GM12878 (cell line): ENCODE data around the gene KRT25.

Experiments
- CHD4 ChIP-seq: fragments of 200-600 bp; sonication (generic); IDR thresholded peaks from 2 replicates; pipeline ENCODE4 v1.6.1; 2016; ENCODE audit warnings: mild to moderate bottlenecking
- CREB1 ChIP-seq: IDR thresholded peaks from 2 replicates; pipeline ENCODE4 v1.6.1; 2012; ENCODE audit warnings: low read depth, mild to moderate bottlenecking, inconsistent platforms
- DPF2 ChIP-seq: fragments of 450-650 bp; IDR thresholded peaks from 2 replicates; pipeline ENCODE4 v1.6.1; 2017; ENCODE audit warnings: mild to moderate bottlenecking
- E4F1 ChIP-seq: fragments of 450-650 bp; IDR thresholded peaks from 2 replicates; pipeline ENCODE4 v1.6.1; 2018; ENCODE audit warnings: borderline replicate concordance, mild to moderate bottlenecking; ENCODE audit not compliant: partially characterized antibody
- EP300 ChIP-seq, 2 experiments: fragments of 150-350 bp in 1 of 2; IDR thresholded peaks; 2 replicates each; pipeline ENCODE4 v1.6.1; 2011 to 2012; ENCODE audit warnings: low read depth in 2 of 2, low read length in 2 of 2, borderline replicate concordance in 1 of 2, improper control_type of control experiment in 1 of 2, inconsistent platforms in 1 of 2; ENCODE audit not compliant: control insufficient read depth in 1 of 2
- ESRRA ChIP-seq: IDR thresholded peaks from 2 replicates; pipeline ENCODE4 v1.6.1; 2012; ENCODE audit warnings: mild to moderate bottlenecking, low read length, improper control_type of control experiment
- EZH2 ChIP-seq: IDR thresholded peaks from 2 replicates; pipeline ENCODE4 v1.6.1; 2012; ENCODE audit warnings: low read depth, mild to moderate bottlenecking, control low read depth, inconsistent platforms, low read length, borderline replicate concordance; ENCODE audit not compliant: control insufficient read depth
- GABPA ChIP-seq: IDR thresholded peaks from 2 replicates; pipeline ENCODE4 v1.6.1; 2014; ENCODE audit warnings: antibody characterized with exemption, low read depth, mild to moderate bottlenecking, inconsistent platforms
- MTA3 ChIP-seq: IDR thresholded peaks from 2 replicates; pipeline ENCODE4 v1.6.1; 2012; ENCODE audit warnings: low read length, inconsistent platforms, borderline replicate concordance
- NFIC ChIP-seq: IDR thresholded peaks from 2 replicates; pipeline ENCODE4 v1.6.1; 2012; ENCODE audit warnings: low read depth, mild to moderate bottlenecking, inconsistent platforms, low read length, moderate library complexity
- NRF1 ChIP-seq: conservative IDR thresholded peaks from 2 replicates; pipeline ENCODE4 v1.6.1; 2011; ENCODE audit warnings: mild to moderate bottlenecking, low read depth, low read length, improper control_type of control experiment
- POLR2A ChIP-seq: IDR thresholded peaks from 2 replicates; pipeline ENCODE4 v1.6.1; 2011; ENCODE audit warnings: low read depth, mild to moderate bottlenecking, low read length
- POLR2AphosphoS5 ChIP-seq: IDR thresholded peaks from 2 replicates; pipeline ENCODE4 v1.6.1; 2011; ENCODE audit warnings: mild to moderate bottlenecking, low read length, inconsistent platforms
- SP1 ChIP-seq: IDR thresholded peaks from one replicate; pipeline ENCODE4 v1.6.1; 2011; ENCODE audit warnings: low read depth, low read length

GRCh38 chr17:40793832-40794231, 38.7 kb upstream of the KRT25 start:
- no peak for TF ChIP-seq CHD4
- TF ChIP-seq SP1: no peak
- TF ChIP-seq ESRRA: no peak
- TF ChIP-seq MTA3: no peak
- no peak for TF ChIP-seq NRF1
- TF ChIP-seq DPF2: no peak
- no peak for TF ChIP-seq EZH2
- TF ChIP-seq POLR2AphosphoS5: no peak
- TF ChIP-seq POLR2A: no peak
- TF ChIP-seq EP300 (IDR thresholded peaks at IDR 0.05; ENCODE audit: borderline replicate concordance in 1 of 2, control insufficient read depth in 1 of 2, low read depth in 2 of 2, low read length in 2 of 2): no peak
- no peak for TF ChIP-seq CREB1
- no peak for TF ChIP-seq E4F1
- no peak for TF ChIP-seq NFIC
- TF ChIP-seq GABPA: no peak
